ENCODE data around the gene RFX1. TPM values are rescaled to one million over a fixed set of nuclear protein-coding genes. Genes with fewer than 3 reads are reported as not detected.
A peak's percentile ranks its signal among the peaks of the same experiment; 100 is the strongest.
"Not testable (repeated sequence)": the region's sequence is repeated elsewhere in the genome, so short reads cannot be mapped to it uniquely, and the experiment has no call there.

RFX1 gene
- total RNA-seq, 2 donors from 2014 or later = 23.3 to 24.7 TPM

- Mint-ChIP-seq H3K27me3 (no peaks in the 10 kb centered on the region), H3K4me1 (peaks cover 19% of the 10 kb centered on the region), H3K27ac (no peak overlapping the region), H3K36me3 (ENCODE audit: low read depth) (no peaks in the 10 kb centered on the region), H3K4me3 (no peak overlapping the region)
- DNase-seq = no peak
- ATAC-seq = no peak
- no peaks in the 10 kb centered on the region for H3K9me3 ChIP-seq (ENCODE audit: control insufficient read depth, low read length, poor library complexity, severe bottlenecking)
Observed at GRCh38 chr19:14039181-14039580, 33.1 kb upstream of the RFX1 start.

- ATAC-seq (no peak), DNase-seq (no peak)
- H3K27ac Mint-ChIP-seq = peak overlapping the region; percentile 72
- H3K36me3 Mint-ChIP-seq (ENCODE audit: low read depth) = no peaks in the 10 kb centered on the region
- H3K27me3 Mint-ChIP-seq = no peaks in the 10 kb centered on the region
- no peak overlapping the region for H3K4me3 Mint-ChIP-seq
- H3K4me1 Mint-ChIP-seq = peaks cover 28% of the 10 kb centered on the region
- no peaks in the 10 kb centered on the region for H3K9me3 ChIP-seq (ENCODE audit: control insufficient read depth, low read length, poor library complexity, severe bottlenecking)
Observed at GRCh38 chr19:14035706-14036105, 29.6 kb upstream of the RFX1 start.

GRCh38 chr19:14035159-14035558, 29.0 kb upstream of the RFX1 start:
- H3K27me3 Mint-ChIP-seq; H3K36me3 Mint-ChIP-seq (ENCODE audit: low read depth); H3K9me3 ChIP-seq (ENCODE audit: control insufficient read depth, low read length, poor library complexity, severe bottlenecking); ATAC-seq; H3K27ac Mint-ChIP-seq; DNase-seq: not testable (repeated sequence)
- peak overlapping the region; percentile 45 for H3K4me3 Mint-ChIP-seq
- peaks cover 32% of the 10 kb centered on the region for H3K4me1 Mint-ChIP-seq

GRCh38 chr19:14033946-14034345, 27.8 kb upstream of the RFX1 start:
- DNase-seq (no peak), ATAC-seq (no peak)
- Mint-ChIP-seq H3K27me3 (no peaks in the 10 kb centered on the region), H3K4me1 (peaks cover 30% of the 10 kb centered on the region), H3K36me3 (ENCODE audit: low read depth) (no peaks in the 10 kb centered on the region), H3K27ac (peak overlapping the region; percentile 98), H3K4me3 (no peak overlapping the region)
- H3K9me3 ChIP-seq (ENCODE audit: control insufficient read depth, low read length, poor library complexity, severe bottlenecking) = no peaks in the 10 kb centered on the region

- Mint-ChIP-seq H3K27me3 (no peaks in the 10 kb centered on the region), H3K27ac (peak within 1 kb of the TSS; percentile 98), H3K36me3 (ENCODE audit: low read depth) (no peaks in the 10 kb centered on the region), H3K4me3 (peak within 1 kb of the TSS; percentile 97), H3K4me1 (peaks cover 34% of the 10 kb centered on the region)
- DNase-seq (peak; percentile 67 to 77 (median 69)), ATAC-seq (peak; percentile 83)
- H3K9me3 ChIP-seq (ENCODE audit: control insufficient read depth, low read length, poor library complexity, severe bottlenecking) = no peaks in the 10 kb centered on the region
Observed at GRCh38 chr19:14031719-14032480, 25.8 kb upstream of the RFX1 start, which contains the start of gene IL27RA. Gene IL27RA, plus strand, starts transcription at chr19:14031762. Its CDS starts 111 bp downstream, at chr19:14031873.

GRCh38 chr19:14030997-14031718, 25.0 kb upstream of the RFX1 start:
- peaks cover 32% of the 10 kb centered on the region for H3K4me1 Mint-ChIP-seq
- DNase-seq = peak in 1 of 3 donors; percentile 75
- H3K9me3 ChIP-seq (ENCODE audit: control insufficient read depth, low read length, poor library complexity, severe bottlenecking) = no peaks in the 10 kb centered on the region
- H3K27ac Mint-ChIP-seq = peak overlapping the region; percentile 98
- H3K36me3 Mint-ChIP-seq (ENCODE audit: low read depth) = no peaks in the 10 kb centered on the region
- peak overlapping the region; percentile 97 for H3K4me3 Mint-ChIP-seq
- ATAC-seq = no peak
- H3K27me3 Mint-ChIP-seq = no peaks in the 10 kb centered on the region

GRCh38 chr19:14028901-14029300, 22.8 kb upstream of the RFX1 start:
- no peak overlapping the region for H3K4me3 Mint-ChIP-seq
- H3K27ac Mint-ChIP-seq = peak overlapping the region; percentile 45
- DNase-seq = no peak

GRCh38 chr19:14027856-14028450, 21.8 kb upstream of the RFX1 start, which contains the start of gene RLN3:
Gene RLN3, plus strand, starts transcription at chr19:14028148. Its CDS starts 57 bp downstream, at chr19:14028205.
- H3K27ac Mint-ChIP-seq = peak within 1 kb of the TSS; percentile 81
- no peaks in the 10 kb centered on the region for H3K27me3 Mint-ChIP-seq
- H3K4me1 Mint-ChIP-seq = peaks cover 22% of the 10 kb centered on the region
- H3K4me3 Mint-ChIP-seq = peak within 1 kb of the TSS; percentile 34
- no peaks in the 10 kb centered on the region for H3K36me3 Mint-ChIP-seq (ENCODE audit: low read depth)
- ATAC-seq = no peak
- no peaks in the 10 kb centered on the region for H3K9me3 ChIP-seq (ENCODE audit: control insufficient read depth, low read length, poor library complexity, severe bottlenecking)
- no peak for DNase-seq

More at GRCh38 chr19:14028901-14029300, 22.8 kb upstream of the RFX1 start:
- H3K36me3 Mint-ChIP-seq (ENCODE audit: low read depth) = no peaks in the 10 kb centered on the region
- H3K4me1 Mint-ChIP-seq = peaks cover 23% of the 10 kb centered on the region
- no peak for ATAC-seq
- H3K9me3 ChIP-seq (ENCODE audit: control insufficient read depth, low read length, poor library complexity, severe bottlenecking) = no peaks in the 10 kb centered on the region
- no peaks in the 10 kb centered on the region for H3K27me3 Mint-ChIP-seq

GRCh38 chr19:14026652-14027192, 20.6 kb upstream of the RFX1 start:
- H3K27me3 Mint-ChIP-seq; DNase-seq; H3K27ac Mint-ChIP-seq; H3K36me3 Mint-ChIP-seq (ENCODE audit: low read depth); H3K4me3 Mint-ChIP-seq; H3K9me3 ChIP-seq (ENCODE audit: control insufficient read depth, low read length, poor library complexity, severe bottlenecking); ATAC-seq: not testable (repeated sequence)
- H3K4me1 Mint-ChIP-seq = peaks cover 18% of the 10 kb centered on the region

GRCh38 chr19:14023404-14024235, 17.5 kb upstream of the RFX1 start:
- ATAC-seq (no peak), DNase-seq (no peak)
- Mint-ChIP-seq H3K4me3 (no peak overlapping the region), H3K27ac (peak overlapping the region; percentile 78), H3K4me1 (peaks cover 5% of the 10 kb centered on the region), H3K36me3 (ENCODE audit: low read depth) (no peaks in the 10 kb centered on the region), H3K27me3 (no peaks in the 10 kb centered on the region)
- H3K9me3 ChIP-seq (ENCODE audit: control insufficient read depth, low read length, poor library complexity, severe bottlenecking) = no peaks in the 10 kb centered on the region

- H3K9me3 ChIP-seq (ENCODE audit: control insufficient read depth, low read length, poor library complexity, severe bottlenecking) = no peaks in the 10 kb centered on the region
- Mint-ChIP-seq H3K27ac (no peak overlapping the region), H3K4me1 (peaks cover 2% of the 10 kb centered on the region), H3K36me3 (ENCODE audit: low read depth) (no peaks in the 10 kb centered on the region), H3K4me3 (no peak overlapping the region), H3K27me3 (no peaks in the 10 kb centered on the region)
- no peak for ATAC-seq
- no peak for DNase-seq
Observed at GRCh38 chr19:14022469-14022868, 16.3 kb upstream of the RFX1 start.

- no peaks in the 10 kb centered on the region for H3K36me3 Mint-ChIP-seq (ENCODE audit: low read depth)
- DNase-seq (no peak), ATAC-seq (no peak)
- H3K4me3 Mint-ChIP-seq = no peak overlapping the region
- H3K4me1 Mint-ChIP-seq = peaks cover 2% of the 10 kb centered on the region
- H3K9me3 ChIP-seq (ENCODE audit: control insufficient read depth, low read length, poor library complexity, severe bottlenecking) = no peaks in the 10 kb centered on the region
- H3K27ac Mint-ChIP-seq = peak overlapping the region; percentile 34
- no peaks in the 10 kb centered on the region for H3K27me3 Mint-ChIP-seq
Observed at GRCh38 chr19:14021474-14021873, 15.4 kb upstream of the RFX1 start.

All from T-helper 17 cell (primary cell).